ENCODE measurements around the gene FAM131B.
A peak's percentile ranks its signal among the peaks of the same experiment; 100 is the strongest.

FAM131B gene

DNA sequence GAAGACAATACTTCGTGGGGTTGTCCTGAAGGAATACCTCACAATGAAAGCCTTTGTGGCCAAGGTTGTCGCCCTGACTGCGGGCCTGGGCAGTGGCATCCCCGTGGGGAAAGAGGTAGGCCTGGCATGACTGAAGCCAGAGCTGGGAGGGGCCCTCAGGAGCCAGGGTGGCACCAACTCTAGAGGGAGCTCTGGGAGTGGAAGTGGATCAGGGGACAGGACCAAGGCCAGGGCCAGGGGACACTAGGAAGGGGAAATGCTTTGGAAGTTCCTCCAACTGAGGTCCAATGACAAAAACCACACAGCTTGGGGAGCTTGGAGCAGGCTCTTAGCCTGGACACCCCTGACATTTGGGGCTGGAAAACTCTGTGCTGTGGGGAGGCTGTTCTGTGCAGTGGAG is 40.8 kb downstream of the FAM131B start:
- no peak for TF ChIP-seq Cebpa-rat (IDR thresholded peaks at IDR 0.05)
- Histone ChIP-seq H3K4me2 (peak overlapping the region in 3 of 11 experiments; percentile 30 to 67 (median 60); a peak in 5 of 22 replicates), H3K9ac (no peak overlapping the region), H3K36me3 (no peaks in the 10 kb centered on the region), H3K9me3 (replicated peaks in 1 of 11) (no peaks in the 10 kb centered on the region), H4K20me1 (no peaks in the 10 kb centered on the region), H3K4me1 (peaks cover 0 to 60% (median under 1%) of the 10 kb centered on the region in 10 experiments; a peak in 10 of 20 replicates), H3K4me3 (no peak overlapping the region), H3K27me3 (no peaks in the 10 kb centered on the region), H3K27ac (no peak overlapping the region)

DNA sequence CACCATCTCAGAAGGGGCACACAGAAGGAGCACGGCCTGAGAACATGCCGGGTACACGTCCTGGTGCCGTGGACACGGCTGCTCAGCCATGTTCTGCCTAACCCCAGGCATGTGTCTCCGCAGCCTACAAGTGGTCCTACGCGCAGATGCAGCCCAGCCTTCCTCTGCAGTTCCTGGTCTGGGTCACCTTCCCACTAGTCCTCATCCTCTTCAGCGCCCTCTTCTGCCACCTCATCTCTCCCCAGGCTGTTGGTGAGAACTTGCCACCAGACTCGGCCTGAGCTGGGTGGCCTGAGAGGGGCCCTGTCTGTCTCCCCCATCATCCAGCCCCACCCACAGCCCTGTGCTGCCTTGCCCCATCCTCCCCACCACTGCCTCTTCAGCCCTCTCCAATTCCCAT is 41.3 kb downstream of the FAM131B start:
- Histone ChIP-seq H4K20me1 (no peaks in the 10 kb centered on the region), H3K36me3 (no peaks in the 10 kb centered on the region), H3K4me3 (no peak overlapping the region), H3K9me3 (replicated peaks in 1 of 11) (no peaks in the 10 kb centered on the region), H3K9ac (no peak overlapping the region), H3K27ac (no peak overlapping the region), H3K4me1 (peaks cover 0 to 65% (median 5%) of the 10 kb centered on the region in 10 experiments; a peak in 12 of 20 replicates), H3K27me3 (no peaks in the 10 kb centered on the region), H3K4me2 (peak overlapping the region in 3 of 11 experiments; percentile 30 to 67 (median 60); a peak in 2 of 22 replicates)
- no peak for TF ChIP-seq Cebpa-rat (IDR thresholded peaks at IDR 0.05)

DNA sequence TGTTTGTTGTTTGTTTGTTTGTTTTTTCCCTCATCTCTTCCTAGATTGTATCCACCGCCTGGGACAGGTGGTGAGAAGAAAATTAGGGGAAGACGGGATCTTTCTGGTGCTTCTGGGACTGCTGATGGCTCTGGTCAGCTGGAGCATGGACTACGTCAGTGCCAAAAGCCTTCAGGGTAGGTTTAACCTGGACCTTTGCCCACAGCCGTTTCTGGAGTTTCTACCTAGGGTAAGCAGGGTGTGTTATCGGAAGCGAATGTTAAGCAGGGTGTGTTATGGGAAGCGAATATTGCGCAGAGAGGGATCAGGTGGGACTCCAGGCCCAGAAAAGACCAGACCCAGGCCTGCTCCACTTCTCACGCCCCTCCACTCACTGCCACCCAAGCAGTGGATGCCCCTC is 41.9 kb downstream of the FAM131B start:
- no peak for TF ChIP-seq Cebpa-rat (IDR thresholded peaks at IDR 0.05)
- peaks cover 0 to 65% (median 11%) of the 10 kb centered on the region in 10 experiments; a peak in 12 of 20 replicates for H3K4me1 ChIP-seq
- H3K27me3 ChIP-seq = no peaks in the 10 kb centered on the region
- no peak overlapping the region for H3K4me2 ChIP-seq
- no peaks in the 10 kb centered on the region for H3K9me3 ChIP-seq (replicated peaks in 1 of 11)
- no peaks in the 10 kb centered on the region for H3K36me3 ChIP-seq
- H3K9ac ChIP-seq = no peak overlapping the region
- H4K20me1 ChIP-seq = no peaks in the 10 kb centered on the region
- H3K27ac ChIP-seq = no peak overlapping the region
- no peak overlapping the region for H3K4me3 ChIP-seq

DNA sequence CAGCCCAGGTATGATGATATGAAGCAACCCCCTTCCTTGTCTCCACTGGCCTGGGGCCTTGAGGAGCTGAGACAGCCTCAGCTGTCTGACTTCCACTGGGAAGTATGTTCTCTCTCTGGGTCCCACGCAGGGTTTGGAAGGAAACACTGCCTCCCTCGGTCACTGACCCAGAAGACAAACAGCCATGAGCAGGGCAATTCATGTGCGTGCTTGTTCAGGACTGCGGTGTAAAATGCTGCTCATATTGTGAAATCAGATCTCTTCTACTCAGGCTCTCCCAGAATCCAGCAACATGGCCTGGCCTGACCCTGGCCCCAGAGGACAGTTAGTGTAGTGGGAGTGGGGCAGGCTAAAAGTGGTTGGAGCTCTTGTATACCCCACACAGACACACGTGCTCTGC is 43.9 kb downstream of the FAM131B start:
- TF ChIP-seq Cebpa-rat (IDR thresholded peaks at IDR 0.05) = no peak
- Histone ChIP-seq H3K9ac (no peak overlapping the region), H3K27me3 (no peaks in the 10 kb centered on the region), H3K4me3 (no peak overlapping the region), H3K36me3 (peaks cover 0 to under 1% (median 0%) of the 10 kb centered on the region in 11 experiments; a peak in 1 of 22 replicates), H3K4me1 (peaks cover 0 to 65% (median 19%) of the 10 kb centered on the region in 10 experiments; a peak in 12 of 20 replicates), H4K20me1 (no peaks in the 10 kb centered on the region), H3K27ac (no peak overlapping the region), H3K4me2 (peak overlapping the region in 1 of 11 experiments; percentile 22; a peak in 1 of 22 replicates), H3K9me3 (replicated peaks in 1 of 11) (no peaks in the 10 kb centered on the region)

DNA sequence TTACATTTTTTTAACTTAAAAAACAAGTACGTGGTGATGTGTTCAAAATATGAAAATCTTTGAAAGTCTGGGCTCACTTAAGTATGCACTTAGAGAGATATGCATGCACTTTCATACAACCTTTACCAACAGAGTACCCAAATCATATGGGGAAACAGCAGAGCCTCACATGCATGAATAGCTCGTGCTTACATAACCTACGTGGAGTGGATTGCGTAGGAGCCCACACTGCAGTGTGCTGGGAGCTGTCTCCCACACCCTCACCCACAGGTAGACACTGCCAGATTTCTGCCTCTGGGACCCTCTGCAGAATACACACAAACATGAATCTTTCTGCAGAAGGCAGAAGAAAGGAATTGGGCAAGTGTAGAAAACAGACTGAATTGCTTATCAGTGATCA is 46.0 kb downstream of the FAM131B start:
- H3K27me3 ChIP-seq = no peaks in the 10 kb centered on the region
- peaks cover 0 to 8% (median 0%) of the 10 kb centered on the region in 11 experiments; a peak in 6 of 22 replicates for H3K36me3 ChIP-seq
- no peak overlapping the region for H3K27ac ChIP-seq
- TF ChIP-seq Cebpa-rat (IDR thresholded peaks at IDR 0.05) = no peak
- H3K4me3 ChIP-seq = no peak overlapping the region
- peak overlapping the region in 7 of 11 experiments; percentile 3 to 71 (median 46); a peak in 9 of 22 replicates for H3K4me2 ChIP-seq
- H3K9ac ChIP-seq = no peak overlapping the region
- peaks cover 2 to 52% (median 22%) of the 10 kb centered on the region in 10 experiments for H3K4me1 ChIP-seq
- no peaks in the 10 kb centered on the region for H4K20me1 ChIP-seq
- peaks cover 0 to 10% (median 0%) of the 10 kb centered on the region in 11 experiments; a peak in 5 of 22 replicates for H3K9me3 ChIP-seq (replicated peaks in 1 of 11)

DNA sequence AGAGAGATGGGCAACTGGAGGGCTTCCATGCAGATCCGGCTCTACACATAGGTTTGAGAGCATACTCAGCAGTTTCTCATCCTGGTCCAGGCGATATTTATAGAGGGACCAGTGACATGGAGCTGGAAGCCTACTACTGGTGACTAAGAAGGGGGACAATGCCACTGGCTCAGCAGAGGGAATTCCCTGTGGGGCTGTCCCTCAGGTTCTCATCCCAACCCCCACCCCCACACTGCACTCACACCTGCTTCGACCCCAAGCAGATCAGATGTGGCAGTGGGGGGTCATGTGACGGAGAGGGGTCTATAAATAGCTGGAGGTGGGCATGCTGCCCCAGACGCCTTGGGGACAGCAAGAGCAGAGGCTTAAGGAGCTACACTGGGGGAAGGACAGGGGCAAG is 46.7 kb downstream of the FAM131B start, which contains the start of gene CLCN1:
CLCN1 (plus strand) TSS at position 336 of the 400 bp plus-strand sequence. CDS start 102 bp downstream, outside the sequence.
- H3K36me3 ChIP-seq = peaks cover 0 to 8% (median 0%) of the 10 kb centered on the region in 11 experiments; a peak in 6 of 22 replicates
- H3K4me2 ChIP-seq = peak within 1 kb of the TSS in 7 of 11 experiments; percentile 3 to 71 (median 46); a peak in 11 of 22 replicates
- H3K9me3 ChIP-seq (replicated peaks in 1 of 11) = peaks cover 0 to 10% (median 0%) of the 10 kb centered on the region in 11 experiments; a peak in 5 of 22 replicates
- no peak for TF ChIP-seq Cebpa-rat (IDR thresholded peaks at IDR 0.05)
- no peaks in the 10 kb centered on the region for H4K20me1 ChIP-seq
- H3K9ac ChIP-seq = no peak within 1 kb of the TSS
- H3K4me1 ChIP-seq = peaks cover 9 to 53% (median 30%) of the 10 kb centered on the region in 10 experiments
- no peaks in the 10 kb centered on the region for H3K27me3 ChIP-seq
- peak within 1 kb of the TSS in 2 of 11 experiments; percentile 10 to 26; a peak in 2 of 22 replicates for H3K27ac ChIP-seq
- H3K4me3 ChIP-seq = no peak within 1 kb of the TSS

DNA sequence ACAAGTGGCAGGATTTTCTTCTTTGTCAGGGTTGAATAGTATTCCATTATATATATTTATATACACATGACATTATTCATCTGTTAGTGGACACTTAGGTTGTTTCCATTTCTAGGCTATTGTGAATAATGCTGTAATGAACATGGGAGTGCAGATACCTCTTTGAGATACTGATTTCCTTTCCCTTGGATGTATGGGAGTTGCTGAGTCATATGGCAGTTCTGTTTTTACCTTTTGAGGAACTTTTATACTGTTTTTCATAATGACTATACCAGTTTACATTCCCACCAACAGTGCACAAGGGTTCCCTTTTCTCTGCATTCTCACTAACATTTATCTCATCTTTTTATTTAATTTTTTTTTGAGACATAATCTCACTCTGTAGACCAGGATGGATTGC is 48.4 kb downstream of the FAM131B start:
- H4K20me1 ChIP-seq = no peaks in the 10 kb centered on the region; a peak in 1 of 22 replicates
- H3K27me3 ChIP-seq = no peaks in the 10 kb centered on the region
- H3K9ac ChIP-seq = no peak overlapping the region
- no peak overlapping the region for H3K4me3 ChIP-seq
- H3K9me3 ChIP-seq (replicated peaks in 1 of 11) = peaks cover 0 to 13% (median 0%) of the 10 kb centered on the region in 11 experiments; a peak in 7 of 22 replicates
- H3K4me1 ChIP-seq = peaks cover 17 to 70% (median 45%) of the 10 kb centered on the region in 10 experiments
- H3K27ac ChIP-seq = peak overlapping the region in 2 of 11 experiments; percentile 14 to 15; a peak in 1 of 22 replicates
- H3K36me3 ChIP-seq = peaks cover 0 to 16% (median 8%) of the 10 kb centered on the region in 11 experiments; a peak in 17 of 22 replicates
- peak overlapping the region in 5 of 11 experiments; percentile 1 to 71 (median 69); a peak in 8 of 22 replicates for H3K4me2 ChIP-seq
- no peak for TF ChIP-seq Cebpa-rat (IDR thresholded peaks at IDR 0.05)

DNA sequence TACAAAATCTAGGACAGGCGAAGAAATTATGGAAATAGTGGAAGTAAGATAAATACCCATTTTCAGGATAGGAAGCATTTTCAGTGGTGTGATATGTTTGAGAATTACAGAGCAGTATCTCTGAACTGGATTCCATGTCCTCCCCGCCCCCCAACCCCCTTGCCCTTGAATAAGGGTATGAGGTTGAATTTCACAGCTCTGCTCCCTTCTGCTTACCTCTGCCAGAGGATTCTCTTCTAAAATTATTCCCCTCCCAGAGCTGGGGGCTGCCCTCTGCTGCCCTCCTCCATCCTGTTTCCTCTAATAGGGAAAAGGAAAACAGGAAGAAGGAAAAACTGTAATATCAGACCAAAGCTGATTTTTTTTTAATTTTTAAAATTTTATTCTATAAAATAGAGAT is 53.9 kb downstream of the FAM131B start:
- no peak overlapping the region for H3K4me3 ChIP-seq
- H3K9ac ChIP-seq = no peak overlapping the region
- H4K20me1 ChIP-seq = peaks cover 0 to 28% (median 15%) of the 10 kb centered on the region in 11 experiments; a peak in 9 of 22 replicates
- H3K27ac ChIP-seq = peak overlapping the region in 1 of 11 experiments; percentile 1; a peak in 1 of 22 replicates
- H3K4me1 ChIP-seq = peaks cover 17 to 78% (median 41%) of the 10 kb centered on the region in 10 experiments
- H3K27me3 ChIP-seq = no peaks in the 10 kb centered on the region
- peaks cover 42 to 70% (median 63%) of the 10 kb centered on the region in 11 experiments for H3K36me3 ChIP-seq
- H3K4me2 ChIP-seq = peak overlapping the region in 5 of 11 experiments; percentile 25 to 90 (median 82); a peak in 6 of 22 replicates
- no peak for TF ChIP-seq Cebpa-rat (IDR thresholded peaks at IDR 0.05)
- peaks cover 0 to 14% (median 0%) of the 10 kb centered on the region in 11 experiments; a peak in 9 of 22 replicates for H3K9me3 ChIP-seq (replicated peaks in 1 of 11)

DNA sequence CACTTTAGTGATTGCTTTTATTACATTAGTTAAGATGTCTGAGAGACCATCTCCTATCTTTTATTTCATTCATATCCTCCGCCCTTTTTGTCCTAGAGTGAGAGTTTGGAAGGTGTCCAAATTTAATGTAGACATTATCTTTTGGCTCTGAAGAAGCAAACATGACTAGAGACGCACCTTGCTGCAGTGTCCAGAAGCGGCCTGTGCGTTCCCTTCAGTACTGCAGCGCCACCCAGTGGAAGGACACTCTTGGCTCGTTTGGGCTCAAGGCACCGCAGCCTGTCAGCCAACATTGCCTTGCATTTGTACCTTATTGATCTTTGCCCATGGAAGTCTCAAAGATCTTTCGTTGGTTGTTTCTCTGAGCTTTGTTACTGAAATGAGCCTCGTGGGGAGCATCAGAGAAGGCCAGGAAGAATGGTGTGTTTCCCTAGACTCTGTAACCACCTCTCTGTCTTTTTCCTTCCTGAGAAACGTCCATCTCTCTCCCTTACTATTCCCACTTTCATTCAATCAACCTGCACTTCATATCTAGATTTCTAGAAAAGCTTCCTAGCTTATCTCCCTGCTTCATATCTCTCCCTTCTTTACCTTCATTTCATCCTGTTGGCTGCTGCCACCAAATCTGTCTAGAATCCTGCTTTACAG is 57.0 kb downstream of the FAM131B start:
- no peak for TF ChIP-seq Cebpa-rat (IDR thresholded peaks at IDR 0.05)
- peaks cover 0 to 10% (median 0%) of the 10 kb centered on the region in 11 experiments; a peak in 4 of 22 replicates for H3K9me3 ChIP-seq (replicated peaks in 1 of 11)
- H3K27ac ChIP-seq = peak overlapping the region in 2 of 11 experiments; percentile 23 to 31; a peak in 2 of 22 replicates
- no peak overlapping the region for H3K4me3 ChIP-seq
- H3K27me3 ChIP-seq = no peaks in the 10 kb centered on the region
- H3K9ac ChIP-seq = peak overlapping the region in 1 of 11 experiments; percentile 31; a peak in 2 of 22 replicates
- H3K4me1 ChIP-seq = peaks cover 18 to 84% (median 46%) of the 10 kb centered on the region in 10 experiments
- H3K36me3 ChIP-seq = peaks cover 69 to 97% (median 89%) of the 10 kb centered on the region in 11 experiments
- peak overlapping the region in 3 of 11 experiments; percentile 3 to 16 (median 6); a peak in 2 of 22 replicates for H3K4me2 ChIP-seq
- peaks cover 0 to 44% (median 16%) of the 10 kb centered on the region in 11 experiments; a peak in 10 of 22 replicates for H4K20me1 ChIP-seq
